Measurements from ENCODE around the gene PRPSAP1.

PRPSAP1 gene

DNA sequence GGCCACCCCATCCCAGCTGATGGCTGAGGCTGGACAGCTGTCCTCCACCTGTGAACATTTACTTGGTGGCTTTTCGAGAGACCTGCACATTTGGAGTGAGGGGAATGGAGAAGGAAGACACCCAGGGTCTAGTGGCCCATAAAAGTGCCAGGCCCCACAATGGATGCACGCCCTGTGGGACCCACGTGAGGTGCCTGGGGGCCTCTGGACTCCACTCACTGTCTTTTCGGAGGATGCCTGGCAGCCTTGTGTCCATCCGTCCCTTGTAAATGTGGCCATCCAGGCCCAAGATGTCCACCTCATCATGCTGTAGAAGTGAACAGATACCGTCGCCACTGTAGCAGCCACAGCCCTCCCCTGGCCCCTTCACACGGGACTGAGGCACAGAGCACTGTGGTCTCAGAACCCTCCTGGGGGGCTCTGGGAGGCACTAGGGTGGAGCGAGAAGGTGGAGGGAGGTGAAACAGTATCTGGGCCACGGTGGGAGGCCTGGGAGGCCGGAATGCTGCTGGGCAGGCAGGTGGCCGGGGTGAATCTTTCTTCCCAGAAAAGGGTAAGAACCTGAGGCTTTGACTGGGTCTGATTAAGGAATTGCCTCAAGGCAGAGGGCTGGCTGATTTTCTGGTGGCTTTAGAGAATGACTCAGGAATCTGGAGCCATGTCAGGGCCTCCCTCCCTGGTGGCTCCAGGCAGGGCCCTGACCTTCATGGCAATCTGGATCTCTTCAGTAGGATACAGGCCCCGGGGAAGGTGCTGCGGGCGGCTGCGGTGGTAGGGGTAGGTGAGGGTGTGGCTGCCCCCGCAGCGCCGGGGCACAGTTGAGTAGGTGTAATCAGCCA, 77.0 kb downstream of the PRPSAP1 start:
- peaks cover 2% of the 10 kb centered on the region; the same call in 1 of the 2 replicates for H3K4me1 ChIP-seq (ENCODE audit: insufficient read depth, low read length)
- no peaks in the 10 kb centered on the region for H3K9me3 ChIP-seq (ENCODE audit: control insufficient read depth, insufficient read depth, low read length)
- no peaks in the 10 kb centered on the region for H3K36me3 ChIP-seq (ENCODE audit: insufficient read depth, low read length)
- no peak overlapping the region for H3K9ac ChIP-seq (ENCODE audit: low read depth, low read length)

DNA sequence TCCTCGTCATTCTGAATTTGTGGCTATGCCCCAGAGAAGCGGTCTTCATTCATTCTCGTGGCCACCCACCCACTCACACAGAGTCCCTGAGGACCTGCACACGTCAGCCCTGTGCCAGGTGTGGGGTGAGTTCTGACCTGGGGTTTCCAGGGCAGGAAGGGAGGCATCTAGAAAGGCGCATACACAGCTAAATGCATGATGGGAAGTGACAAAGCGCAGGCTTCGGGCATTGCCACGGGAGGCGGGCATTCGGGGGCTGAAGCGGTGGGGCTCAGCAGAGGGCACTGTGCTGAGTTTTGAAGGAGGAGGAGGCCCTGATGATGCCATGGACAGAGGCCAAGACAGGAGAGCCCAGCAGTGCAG, 77.7 kb downstream of the PRPSAP1 start:
- Histone ChIP-seq H3K9me3 (ENCODE audit: control insufficient read depth, insufficient read depth, low read length) (no peaks in the 10 kb centered on the region), H3K4me1 (ENCODE audit: insufficient read depth, low read length) (peaks cover 2% of the 10 kb centered on the region; the same call in 1 of the 2 replicates), H3K9ac (ENCODE audit: low read depth, low read length) (no peak overlapping the region), H3K36me3 (ENCODE audit: insufficient read depth, low read length) (no peaks in the 10 kb centered on the region)

DNA sequence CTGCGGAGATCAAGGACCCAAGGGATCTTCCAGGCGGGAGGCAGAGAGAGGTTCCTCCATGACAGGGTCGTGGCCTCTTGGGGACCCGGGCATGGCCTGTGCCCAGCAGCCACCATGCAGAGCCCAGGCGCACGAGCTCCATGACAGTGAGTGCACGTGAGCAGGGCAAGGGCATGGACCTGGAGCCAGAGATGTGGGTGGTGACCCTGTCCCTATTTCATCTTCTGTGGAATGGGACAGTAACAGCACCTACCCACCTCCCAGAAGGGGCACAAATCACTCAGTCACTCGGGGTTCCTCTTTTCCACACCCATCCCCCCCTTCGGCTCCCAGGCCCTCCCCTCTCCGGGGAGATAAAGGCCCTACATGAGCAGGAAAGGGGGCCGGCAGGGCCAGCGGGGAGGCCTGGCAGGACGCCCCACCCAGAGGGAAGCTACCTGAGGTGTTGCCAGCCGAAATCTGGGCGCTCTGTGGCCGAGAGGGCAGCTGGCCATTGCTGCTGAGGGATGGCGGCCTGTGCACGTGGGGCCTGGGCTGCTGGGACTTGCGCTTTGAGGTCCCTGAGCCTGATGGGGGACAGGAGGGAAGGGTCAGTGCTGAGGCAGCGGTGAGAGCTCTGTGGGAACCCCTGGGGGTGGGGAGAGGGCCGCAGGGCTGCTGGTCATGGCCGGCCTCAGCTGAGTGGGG, 78.2 kb downstream of the PRPSAP1 start:
- no peaks in the 10 kb centered on the region for H3K9me3 ChIP-seq (ENCODE audit: control insufficient read depth, insufficient read depth, low read length)
- peaks cover 2% of the 10 kb centered on the region; the same call in 1 of the 2 replicates for H3K4me1 ChIP-seq (ENCODE audit: insufficient read depth, low read length)
- no peaks in the 10 kb centered on the region for H3K36me3 ChIP-seq (ENCODE audit: insufficient read depth, low read length)
- H3K9ac ChIP-seq (ENCODE audit: low read depth, low read length): no peak overlapping the region

DNA sequence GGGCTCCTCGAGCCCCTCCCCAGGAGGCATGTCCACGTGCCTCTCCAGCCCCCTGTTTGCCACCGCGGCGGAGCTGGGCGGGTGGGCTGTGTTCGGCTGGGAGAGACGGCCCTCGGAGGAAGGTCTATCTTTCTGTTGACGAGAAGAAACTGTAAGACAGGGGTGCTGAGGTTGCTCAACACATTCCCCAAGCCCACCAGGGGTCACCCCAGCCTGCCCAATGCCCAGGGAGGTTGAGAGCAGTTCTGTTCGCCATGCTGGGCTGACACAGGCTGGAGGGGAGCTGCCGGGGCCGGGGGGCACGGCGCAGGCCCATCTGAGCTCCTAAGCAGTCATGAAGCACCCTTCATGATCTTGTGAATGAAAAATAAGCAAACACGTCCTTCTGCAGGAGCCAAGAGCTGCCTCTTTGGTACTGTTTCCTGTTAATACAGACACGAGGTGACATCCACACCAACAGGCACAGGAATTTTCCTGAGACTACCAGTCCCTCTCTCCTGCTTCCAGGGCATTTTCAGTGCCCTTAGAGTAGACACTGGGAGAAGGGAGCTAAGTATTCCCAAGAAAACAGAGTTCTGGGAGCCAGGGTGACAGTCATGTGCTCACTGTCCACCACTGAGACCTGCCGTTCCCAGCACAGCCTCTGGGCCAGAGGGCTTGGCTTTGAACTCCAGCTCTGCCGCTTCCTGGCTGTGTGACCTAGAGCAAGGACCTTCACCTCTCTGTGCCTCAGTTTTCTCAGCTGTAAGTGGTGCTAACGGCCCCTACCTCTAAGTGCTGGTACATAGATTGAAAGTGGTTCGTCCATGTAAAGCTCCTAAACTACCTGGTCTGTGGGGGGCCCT, 79.4 kb downstream of the PRPSAP1 start:
- Histone ChIP-seq H3K9me3 (ENCODE audit: control insufficient read depth, insufficient read depth, low read length) (no peaks in the 10 kb centered on the region), H3K4me1 (ENCODE audit: insufficient read depth, low read length) (peaks cover 4% of the 10 kb centered on the region; the same call in 1 of the 2 replicates), H3K9ac (ENCODE audit: low read depth, low read length) (no peak overlapping the region), H3K36me3 (ENCODE audit: insufficient read depth, low read length) (no peaks in the 10 kb centered on the region)

DNA sequence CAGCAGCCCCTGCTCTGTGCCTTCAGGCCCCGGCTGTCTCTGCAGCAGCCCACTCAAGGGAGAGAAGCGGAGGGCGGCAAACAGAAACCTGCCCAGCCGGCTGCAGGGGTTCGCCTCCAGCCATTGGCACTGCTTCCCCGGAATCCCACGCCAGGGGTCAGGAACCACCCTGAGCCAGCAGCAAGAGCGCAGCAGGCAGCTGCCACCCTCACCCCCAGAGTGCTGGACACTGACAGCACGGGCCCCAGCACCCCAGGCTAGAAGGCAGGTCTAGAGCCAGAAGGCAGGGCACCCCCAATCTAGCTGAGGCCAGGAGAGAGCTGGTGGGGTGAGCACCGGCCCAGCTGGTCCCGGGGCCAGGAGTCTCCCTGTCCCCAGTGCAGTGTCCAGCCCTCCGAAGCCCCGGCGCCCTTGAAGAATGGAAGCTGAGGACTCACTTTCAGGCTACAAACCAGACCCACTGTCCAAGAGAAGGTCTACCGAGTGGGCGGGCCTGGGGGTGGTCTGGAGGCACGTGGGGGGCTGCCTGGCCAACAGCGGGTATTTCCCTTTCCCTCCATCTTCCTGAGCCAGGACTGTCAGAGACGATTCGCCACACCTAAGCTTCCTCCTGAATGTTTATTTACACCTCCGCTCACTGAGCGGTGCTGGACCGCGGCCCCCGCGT, 80.1 kb downstream of the PRPSAP1 start:
- Histone ChIP-seq H3K4me1 (ENCODE audit: insufficient read depth, low read length) (peaks cover 9% of the 10 kb centered on the region; the same call in 1 of the 2 replicates), H3K36me3 (ENCODE audit: insufficient read depth, low read length) (no peaks in the 10 kb centered on the region), H3K9ac (ENCODE audit: low read depth, low read length) (no peak overlapping the region), H3K9me3 (ENCODE audit: control insufficient read depth, insufficient read depth, low read length) (no peaks in the 10 kb centered on the region)

DNA sequence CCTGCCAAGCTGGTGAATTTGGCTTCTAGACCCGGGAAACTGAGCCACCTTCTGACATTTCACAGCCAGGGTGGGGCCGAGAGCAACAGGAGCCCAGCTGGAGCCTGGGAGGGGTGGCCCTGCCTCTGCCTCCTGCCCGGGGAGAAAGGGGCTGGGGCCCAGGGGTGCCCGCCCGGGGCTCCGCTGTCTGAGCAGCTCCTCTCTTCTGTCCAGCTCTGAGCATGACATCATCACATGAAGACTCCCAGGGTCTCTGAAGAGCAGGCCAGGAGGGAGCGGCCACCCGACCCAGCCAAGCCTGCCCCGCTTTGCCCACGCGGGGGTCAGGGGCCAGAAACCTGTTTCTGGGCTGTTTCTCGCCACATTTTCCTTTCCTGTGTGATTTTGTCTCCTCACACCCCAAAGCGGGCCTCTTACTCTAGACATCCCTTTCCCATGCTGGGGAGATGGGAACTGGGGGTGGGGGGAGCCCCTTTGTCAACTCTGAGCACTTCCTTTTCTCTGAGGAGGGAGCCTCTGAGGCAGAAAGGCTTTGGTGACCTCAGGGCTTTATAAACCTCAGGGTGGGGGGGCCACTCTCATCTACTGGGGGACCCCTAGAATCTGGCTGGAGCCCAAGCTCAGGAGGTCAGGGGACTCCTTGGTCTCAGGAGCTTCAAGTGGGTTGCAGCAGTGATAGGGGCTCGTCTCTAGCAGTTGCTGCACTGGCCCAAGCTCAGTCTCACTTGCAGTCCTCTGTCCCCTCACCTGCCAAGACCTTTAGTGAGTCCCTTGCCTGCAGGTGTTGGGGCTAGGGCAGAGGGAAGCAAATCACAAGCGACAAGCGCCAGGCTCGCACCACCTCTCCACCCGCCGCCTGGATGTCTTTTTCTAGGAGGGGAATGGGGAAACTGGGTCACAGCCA, 80.9 kb downstream of the PRPSAP1 start:
- Histone ChIP-seq H3K9me3 (ENCODE audit: control insufficient read depth, insufficient read depth, low read length) (no peaks in the 10 kb centered on the region), H3K36me3 (ENCODE audit: insufficient read depth, low read length) (no peaks in the 10 kb centered on the region), H3K9ac (ENCODE audit: low read depth, low read length) (no peak overlapping the region), H3K4me1 (ENCODE audit: insufficient read depth, low read length) (peaks cover 13% of the 10 kb centered on the region)

DNA sequence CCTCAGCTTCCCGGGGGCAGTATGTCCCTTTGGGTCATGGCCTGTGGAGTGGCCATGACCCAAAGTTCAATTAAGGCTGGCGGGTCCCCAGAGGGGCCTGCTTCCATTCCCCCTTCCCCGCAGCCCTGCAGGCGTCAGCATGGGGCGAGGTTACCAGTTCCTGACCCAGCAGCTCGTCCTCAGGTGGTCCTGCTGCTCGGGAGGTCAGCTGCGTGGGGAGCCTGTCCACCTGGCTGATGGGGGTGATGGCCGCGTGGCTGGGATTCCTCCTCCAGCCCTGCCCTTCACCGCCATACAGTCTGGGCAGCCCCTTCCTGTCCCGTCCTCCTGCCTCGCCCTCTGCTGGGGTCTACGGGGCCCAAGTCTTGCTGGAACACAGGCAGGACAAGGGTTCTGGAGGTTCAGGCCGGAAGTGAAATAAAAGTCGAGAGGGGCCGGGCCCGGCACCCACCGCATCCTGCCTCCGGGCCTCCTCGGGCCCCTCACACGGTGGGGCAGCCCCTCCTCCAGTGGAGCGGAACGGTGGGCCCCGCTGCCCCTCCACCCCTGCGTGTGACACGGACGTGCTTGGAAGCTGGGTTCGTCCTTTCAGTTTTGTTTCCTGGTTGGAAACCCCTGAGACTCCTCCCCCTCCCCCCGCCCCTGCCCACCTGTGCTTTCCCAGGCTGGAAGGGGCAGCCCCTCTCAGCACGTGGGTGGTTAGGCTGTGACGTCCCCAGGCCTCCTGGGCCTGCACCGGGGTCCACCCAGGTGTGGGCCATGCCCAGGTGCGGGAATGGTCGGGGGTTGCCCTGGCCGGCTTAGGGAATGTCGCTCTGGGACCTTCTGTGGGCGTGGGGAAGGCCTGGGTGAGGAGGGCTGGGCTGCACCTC, 81.8 kb downstream of the PRPSAP1 start:
- no peaks in the 10 kb centered on the region for H3K9me3 ChIP-seq (ENCODE audit: control insufficient read depth, insufficient read depth, low read length)
- H3K9ac ChIP-seq (ENCODE audit: low read depth, low read length): peak overlapping the region; percentile 9; the same call in 1 of the 2 replicates
- H3K4me1 ChIP-seq (ENCODE audit: insufficient read depth, low read length): peaks cover 20% of the 10 kb centered on the region
- H3K36me3 ChIP-seq (ENCODE audit: insufficient read depth, low read length): no peaks in the 10 kb centered on the region

DNA sequence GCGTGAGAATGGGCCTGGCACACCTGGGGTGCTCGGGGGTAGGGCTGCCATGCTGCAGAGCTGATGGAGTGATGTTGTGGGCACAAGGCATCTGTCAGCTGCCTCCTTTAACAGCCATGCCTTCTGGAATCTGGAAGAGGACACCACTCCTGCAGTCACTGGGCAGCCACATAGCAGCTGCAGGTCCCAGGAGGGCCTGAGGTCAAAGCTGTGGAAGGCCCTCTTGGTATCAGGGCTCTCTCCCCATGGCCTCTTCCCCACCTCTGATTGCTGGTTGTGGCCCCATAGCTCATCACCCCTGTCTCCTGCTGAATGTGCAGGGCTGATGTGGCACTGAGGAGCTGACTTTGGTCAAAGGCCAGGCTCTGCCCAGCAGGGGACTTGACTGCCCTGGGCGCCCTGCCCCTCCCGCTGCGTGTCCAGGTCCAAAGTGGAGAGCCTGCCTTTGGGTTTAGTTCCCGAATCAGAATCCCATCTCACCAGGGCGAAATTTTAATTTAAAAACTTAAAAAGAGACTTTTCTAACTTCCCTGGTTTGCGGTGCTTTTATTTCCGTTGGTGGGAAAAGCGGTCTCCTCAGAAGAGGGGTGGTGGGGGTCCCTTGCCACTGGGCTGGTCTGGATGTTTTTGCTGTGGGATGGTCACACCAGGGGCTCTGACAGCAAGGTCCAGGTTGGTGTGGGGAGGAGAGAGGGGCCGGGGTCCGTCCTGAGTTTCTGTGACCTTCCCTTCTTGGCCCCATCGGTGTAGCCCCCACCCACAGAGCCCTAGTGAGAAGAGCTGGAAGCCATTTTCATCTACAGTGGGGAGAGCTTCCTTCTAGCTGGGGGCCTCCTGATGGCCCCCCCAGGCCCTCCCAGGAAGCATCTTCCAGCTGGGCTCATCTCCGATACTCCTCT, 82.7 kb downstream of the PRPSAP1 start:
- peaks cover 18% of the 10 kb centered on the region for H3K4me1 ChIP-seq (ENCODE audit: insufficient read depth, low read length)
- no peaks in the 10 kb centered on the region for H3K9me3 ChIP-seq (ENCODE audit: control insufficient read depth, insufficient read depth, low read length)
- H3K9ac ChIP-seq (ENCODE audit: low read depth, low read length): peak overlapping the region; percentile 9; the same call in 1 of the 2 replicates
- no peaks in the 10 kb centered on the region for H3K36me3 ChIP-seq (ENCODE audit: insufficient read depth, low read length)

DNA sequence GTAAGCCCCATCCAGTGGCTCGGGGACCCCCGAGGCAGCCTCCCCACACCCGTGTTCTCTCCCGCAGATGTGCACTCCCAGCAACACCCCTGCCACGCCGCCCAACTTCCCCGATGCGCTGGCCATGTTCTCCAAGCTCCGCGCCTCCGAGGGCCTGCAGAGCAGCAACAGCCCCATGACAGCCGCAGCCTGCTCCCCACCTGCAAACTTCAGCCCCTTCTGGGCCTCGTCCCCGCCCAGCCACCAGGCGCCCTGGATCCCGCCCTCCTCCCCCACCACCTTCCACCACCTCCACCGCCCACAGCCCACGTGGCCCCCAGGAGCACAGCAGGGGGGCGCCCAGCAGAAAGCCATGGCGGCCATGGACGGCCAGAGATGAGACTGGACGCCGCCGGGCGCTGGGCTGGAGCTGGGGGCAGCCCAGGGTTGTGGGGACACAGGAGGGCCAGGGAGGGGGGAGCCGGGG, 83.6 kb downstream of the PRPSAP1 start:
- H3K9me3 ChIP-seq (ENCODE audit: control insufficient read depth, insufficient read depth, low read length): no peaks in the 10 kb centered on the region
- no peak overlapping the region for H3K9ac ChIP-seq (ENCODE audit: low read depth, low read length)
- no peaks in the 10 kb centered on the region for H3K36me3 ChIP-seq (ENCODE audit: insufficient read depth, low read length)
- H3K4me1 ChIP-seq (ENCODE audit: insufficient read depth, low read length): peaks cover 18% of the 10 kb centered on the region

DNA sequence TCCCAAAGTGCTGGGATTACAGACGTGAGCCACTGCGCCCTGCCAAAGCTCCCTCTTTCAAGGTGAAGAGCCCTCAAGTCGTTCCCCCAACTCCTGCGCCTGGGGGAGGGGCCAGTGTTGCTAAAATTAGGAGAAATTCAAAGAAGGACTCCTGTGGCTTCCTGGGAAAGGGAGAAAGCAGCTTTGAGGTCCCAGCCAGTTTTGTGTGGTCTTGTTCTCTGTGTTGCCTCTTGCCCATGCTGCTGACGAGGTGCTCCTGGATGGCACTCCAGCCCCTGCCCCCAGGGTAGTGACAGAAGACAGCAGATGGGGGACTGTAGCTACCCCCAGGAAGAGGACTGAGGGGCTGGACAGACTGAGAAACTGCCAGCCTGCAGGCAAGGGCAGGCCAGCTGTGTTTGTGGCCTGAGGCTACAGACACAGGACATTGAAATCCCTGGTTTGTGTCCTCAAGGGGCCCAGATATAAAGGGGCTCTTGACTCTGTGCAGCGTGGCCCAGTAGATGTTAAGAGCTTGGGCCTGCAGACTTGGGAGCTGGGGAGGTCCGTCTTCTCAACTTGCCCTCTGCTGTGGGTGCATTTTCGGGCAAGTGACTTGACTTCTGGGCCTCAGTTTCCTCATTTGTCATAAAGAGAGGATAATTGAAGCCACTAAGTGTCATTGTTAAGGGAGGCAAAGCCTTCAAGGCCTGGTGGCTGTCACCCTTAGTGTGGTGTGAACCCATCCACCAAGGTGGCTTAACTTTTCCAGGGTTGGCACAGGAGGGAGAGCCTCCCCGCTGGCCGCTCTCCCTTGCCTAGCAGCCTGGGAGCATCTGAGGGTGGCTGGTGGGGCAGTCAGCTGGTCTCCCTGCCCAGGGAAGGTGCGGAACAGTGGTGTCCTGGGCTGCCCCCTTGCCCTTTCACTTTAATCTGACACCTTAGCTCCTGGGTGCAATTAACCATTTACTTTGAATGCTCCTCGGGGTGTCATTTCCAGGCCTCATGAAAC, 84.4 kb downstream of the PRPSAP1 start:
- no peaks in the 10 kb centered on the region for H3K9me3 ChIP-seq (ENCODE audit: control insufficient read depth, insufficient read depth, low read length)
- H3K4me1 ChIP-seq (ENCODE audit: insufficient read depth, low read length): peaks cover 21% of the 10 kb centered on the region
- H3K9ac ChIP-seq (ENCODE audit: low read depth, low read length): no peak overlapping the region
- H3K36me3 ChIP-seq (ENCODE audit: insufficient read depth, low read length): no peaks in the 10 kb centered on the region
